GM23338 (cell line): Measurements from ENCODE around the gene NDP. TPM values are rescaled to one million over a fixed set of nuclear protein-coding genes. Genes with fewer than 3 reads are reported as not detected.

Experiments used
- ATAC-seq: fragments of 200-7000 bp; cut with Tn5 transposase; 3 replicates; pipeline ENCODE4 v1.9.1; 2020
- DNase-seq: peaks from one replicate; pipeline ENCODE4 v3.0.0-alpha.2; 2015; ENCODE audit warnings: low spot score
- H2AFZ ChIP-seq: fragments of 200-600 bp; sonication (generic); 2 replicates; pipeline ENCODE4 v1.8.0; 2016; ENCODE audit warnings: antibody characterized with exemption, mild to moderate bottlenecking, moderate library complexity
- H3F3A ChIP-seq: fragments of 200-600 bp; sonication (generic); replicated peaks from 2 replicates; pipeline ENCODE4 v1.8.0; 2017; ENCODE audit warnings: antibody characterized with exemption, mixed run types, low read depth
- H3K27ac ChIP-seq: fragments of 200-600 bp; sonication (generic); 2 replicates; pipeline ENCODE4 v1.6.1; 2016; ENCODE audit warnings: low read depth
- H3K27me3 ChIP-seq: fragments of 200-600 bp; sonication (generic); 2 replicates; pipeline ENCODE4 v1.8.0; 2016; ENCODE audit warnings: mild to moderate bottlenecking, mixed run types, moderate library complexity; ENCODE audit not compliant: insufficient read depth
- H3K36me3 ChIP-seq: fragments of 200-600 bp; sonication (generic); 2 replicates; pipeline ENCODE4 v1.8.0; 2016; ENCODE audit warnings: mild to moderate bottlenecking; ENCODE audit not compliant: insufficient read depth
- H3K4me1 ChIP-seq: fragments of 200-600 bp; sonication (generic); 2 replicates; pipeline ENCODE4 v1.8.0; 2016; ENCODE audit warnings: mild to moderate bottlenecking, moderate library complexity; ENCODE audit not compliant: insufficient read depth
- H3K4me2 ChIP-seq: fragments of 200-600 bp; sonication (generic); 2 replicates; pipeline ENCODE4 v1.7.1; 2017; ENCODE audit warnings: mixed run types
- H3K4me3 ChIP-seq: fragments of 200-600 bp; sonication (generic); 2 replicates; pipeline ENCODE4 v1.6.1; 2016; ENCODE audit warnings: mixed run types
- H3K79me2 ChIP-seq: fragments of 200-600 bp; sonication (generic); replicated peaks from 2 replicates; pipeline ENCODE4 v1.8.0; 2017; ENCODE audit warnings: mild to moderate bottlenecking; ENCODE audit not compliant: insufficient read depth
- H3K9me2 ChIP-seq: fragments of 200-600 bp; sonication (generic); 2 replicates; pipeline ENCODE4 v1.8.0; 2017; ENCODE audit not compliant: insufficient read depth
- H4K20me1 ChIP-seq: fragments of 200-600 bp; sonication (generic); replicated peaks from 2 replicates; pipeline ENCODE4 v1.8.0; 2017; ENCODE audit warnings: mild to moderate bottlenecking; ENCODE audit not compliant: insufficient read depth
- H3K27ac Mint-ChIP-seq: 2 replicates; pipeline ENCODE4 v1.8.0; 2020; ENCODE audit warnings: inconsistent platforms, mild to moderate bottlenecking, moderate library complexity, mixed read lengths
- H3K27me3 Mint-ChIP-seq: 3 replicates; pipeline ENCODE4 v1.8.0; 2022; ENCODE audit warnings: low read depth, mild to moderate bottlenecking, moderate library complexity, mixed read lengths, inconsistent platforms; ENCODE audit not compliant: insufficient read depth, poor library complexity
- H3K36me3 Mint-ChIP-seq: 3 replicates; pipeline ENCODE4 v1.8.0; 2021; ENCODE audit warnings: low read depth, mild to moderate bottlenecking, inconsistent platforms, moderate library complexity, mixed read lengths
- H3K4me1 Mint-ChIP-seq: 3 replicates; pipeline ENCODE4 v1.8.0; 2020; ENCODE audit warnings: mild to moderate bottlenecking, inconsistent platforms, mixed read lengths
- H3K4me3 Mint-ChIP-seq: 3 replicates; pipeline ENCODE4 v1.8.0; 2021; ENCODE audit warnings: moderate library complexity, mild to moderate bottlenecking, inconsistent platforms, mixed read lengths
- H3K9me3 Mint-ChIP-seq: 3 replicates; pipeline ENCODE4 v1.8.0; 2020; ENCODE audit warnings: moderate library complexity, mild to moderate bottlenecking, inconsistent platforms, mixed read lengths
- CREB1 ChIP-seq: fragments of 250-450 bp; sonication (Bioruptor Pico); IDR thresholded peaks from 2 replicates; pipeline ENCODE4 v1.5.0; 2020; ENCODE audit warnings: low read depth, mild to moderate bottlenecking, moderate library complexity
- EZH2phosphoT487 ChIP-seq: fragments of 200-600 bp; sonication (generic); IDR thresholded peaks from one replicate; pipeline ENCODE4 v1.8.1; 2018; ENCODE audit warnings: antibody characterized with exemption; ENCODE audit not compliant: unreplicated experiment
- JUNB ChIP-seq: IDR thresholded peaks from one replicate; pipeline ENCODE4 v1.6.1; 2016; ENCODE audit warnings: antibody characterized with exemption; ENCODE audit not compliant: unreplicated experiment
- POLR2AphosphoS5 ChIP-seq: IDR thresholded peaks from 2 replicates; pipeline ENCODE4 v1.6.1; 2016; ENCODE audit warnings: antibody characterized with exemption, low read depth
- STAT1 ChIP-seq: IDR thresholded peaks from one replicate; pipeline ENCODE4 v1.6.1; 2016; ENCODE audit warnings: antibody characterized with exemption; ENCODE audit not compliant: unreplicated experiment
- ZNF114 ChIP-seq: fragments of 250-450 bp; sonication (Bioruptor Pico); IDR thresholded peaks from 2 replicates; pipeline ENCODE4 v1.5.0; 2020; ENCODE audit warnings: mild to moderate bottlenecking, moderate library complexity
- ZNF331 ChIP-seq: fragments of 250-450 bp; sonication (Bioruptor Pico); IDR thresholded peaks from 2 replicates; pipeline ENCODE4 v1.5.0; 2020; ENCODE audit warnings: low read depth, mild to moderate bottlenecking, moderate library complexity
- polyA plus RNA-seq: library from polyadenylated mRNA; unstranded; fragments of >200 nt; fragmentation: Nextera tagmentation; extraction: Ambion mirVana; gene quantifications from 2 replicates; pipeline ENCODE4 v1.2.1, GENCODE V29; 2016
- total RNA-seq: library from RNA; depleted of rRNA; stranded (reverse); fragments of >200 nt; shearing (Covaris generic); gene quantifications from 2 replicates; pipeline ENCODE4 v1.2.3, GENCODE V29; 2014
- TF ChIP-seq, protein P1 (sequence below), 2 experiments: fragments of 200-600 bp in 1 of 2; sonication (generic) in 1 of 2; conservative IDR thresholded peaks; 2 replicates each; pipeline versions ENCODE4 v1.5.1 to v1.6.1; 2016 to 2017; ENCODE audit warnings: antibody characterized with exemption in 2 of 2, low read depth in 2 of 2, mild to moderate bottlenecking in 2 of 2, moderate library complexity in 1 of 2
- TF ChIP-seq, protein P2 (sequence below): IDR thresholded peaks from 2 replicates; pipeline ENCODE4 v1.6.1; 2016; ENCODE audit warnings: antibody characterized with exemption
- TF ChIP-seq, protein P3 (sequence below): fragments of 250-450 bp; sonication (Bioruptor Pico); IDR thresholded peaks from 2 replicates; pipeline ENCODE4 v1.5.0; 2020; ENCODE audit warnings: mild to moderate bottlenecking, moderate library complexity

NDP gene
- total and polyA plus RNA-seq, 2 experiments from 2014 or later: 0.14 TPM; not detected in 1

DNA sequence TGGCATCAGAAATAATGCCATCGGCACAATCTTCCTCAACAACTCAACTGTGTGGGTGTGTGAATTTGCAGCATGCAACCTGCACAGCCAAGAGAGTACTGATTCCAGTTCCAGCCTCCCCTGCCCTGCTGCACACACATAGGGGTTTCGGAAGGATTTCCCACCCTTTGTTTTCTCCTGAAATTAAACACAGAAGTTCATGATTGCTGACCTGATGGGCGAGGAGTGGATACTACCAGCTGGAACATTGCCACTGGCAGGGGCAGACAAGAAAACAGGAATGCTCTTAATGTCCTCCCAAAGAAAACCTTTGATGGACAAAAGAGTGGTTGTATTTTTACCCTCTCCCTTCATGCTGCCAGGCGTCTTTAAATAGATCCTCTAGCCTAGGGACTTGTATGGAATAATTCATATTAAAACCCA, 4.8 kb downstream of the NDP start:
- DNase-seq (no peak), ATAC-seq (no peak)
- no peaks in the 10 kb centered on the region for H3K36me3 Mint-ChIP-seq
- Histone ChIP-seq H3K79me2 (no peaks in the 10 kb centered on the region), H3K27me3 (peaks cover 5% of the 10 kb centered on the region; the same call in 1 of the 2 replicates), H3K4me2 (no peak overlapping the region), H4K20me1 (no peaks in the 10 kb centered on the region), H3K36me3 (no peaks in the 10 kb centered on the region), H3K9me2 (no peaks in the 10 kb centered on the region), H3K4me1 (peaks cover 21% of the 10 kb centered on the region), H2AFZ (no peak overlapping the region), H3K4me3 (no peak overlapping the region), H3F3A (no peaks in the 10 kb centered on the region), H3K27ac (no peak overlapping the region)
- H3K27me3 Mint-ChIP-seq: peaks cover 6% of the 10 kb centered on the region
- no peak overlapping the region for H3K27ac Mint-ChIP-seq
- H3K9me3 Mint-ChIP-seq: no peaks in the 10 kb centered on the region
- TF ChIP-seq JUNB (no peak), EZH2phosphoT487 (no peak), CREB1 (no peak), ZNF114 (CRISPR knock-in tag) (no peak), POLR2AphosphoS5 (no peak)
- TF ChIP-seq, protein P1, sequence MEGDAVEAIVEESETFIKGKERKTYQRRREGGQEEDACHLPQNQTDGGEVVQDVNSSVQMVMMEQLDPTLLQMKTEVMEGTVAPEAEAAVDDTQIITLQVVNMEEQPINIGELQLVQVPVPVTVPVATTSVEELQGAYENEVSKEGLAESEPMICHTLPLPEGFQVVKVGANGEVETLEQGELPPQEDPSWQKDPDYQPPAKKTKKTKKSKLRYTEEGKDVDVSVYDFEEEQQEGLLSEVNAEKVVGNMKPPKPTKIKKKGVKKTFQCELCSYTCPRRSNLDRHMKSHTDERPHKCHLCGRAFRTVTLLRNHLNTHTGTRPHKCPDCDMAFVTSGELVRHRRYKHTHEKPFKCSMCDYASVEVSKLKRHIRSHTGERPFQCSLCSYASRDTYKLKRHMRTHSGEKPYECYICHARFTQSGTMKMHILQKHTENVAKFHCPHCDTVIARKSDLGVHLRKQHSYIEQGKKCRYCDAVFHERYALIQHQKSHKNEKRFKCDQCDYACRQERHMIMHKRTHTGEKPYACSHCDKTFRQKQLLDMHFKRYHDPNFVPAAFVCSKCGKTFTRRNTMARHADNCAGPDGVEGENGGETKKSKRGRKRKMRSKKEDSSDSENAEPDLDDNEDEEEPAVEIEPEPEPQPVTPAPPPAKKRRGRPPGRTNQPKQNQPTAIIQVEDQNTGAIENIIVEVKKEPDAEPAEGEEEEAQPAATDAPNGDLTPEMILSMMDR (conservative IDR thresholded peaks at IDR 0.05; ENCODE audit: low read depth in 2 of 2): no peak
- TF ChIP-seq, protein P2, sequence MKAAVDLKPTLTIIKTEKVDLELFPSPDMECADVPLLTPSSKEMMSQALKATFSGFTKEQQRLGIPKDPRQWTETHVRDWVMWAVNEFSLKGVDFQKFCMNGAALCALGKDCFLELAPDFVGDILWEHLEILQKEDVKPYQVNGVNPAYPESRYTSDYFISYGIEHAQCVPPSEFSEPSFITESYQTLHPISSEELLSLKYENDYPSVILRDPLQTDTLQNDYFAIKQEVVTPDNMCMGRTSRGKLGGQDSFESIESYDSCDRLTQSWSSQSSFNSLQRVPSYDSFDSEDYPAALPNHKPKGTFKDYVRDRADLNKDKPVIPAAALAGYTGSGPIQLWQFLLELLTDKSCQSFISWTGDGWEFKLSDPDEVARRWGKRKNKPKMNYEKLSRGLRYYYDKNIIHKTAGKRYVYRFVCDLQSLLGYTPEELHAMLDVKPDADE: no peak
- H3K4me1 Mint-ChIP-seq: peaks cover 19% of the 10 kb centered on the region; the same call in 2 of the 3 replicates
- H3K4me3 Mint-ChIP-seq: no peak overlapping the region

DNA sequence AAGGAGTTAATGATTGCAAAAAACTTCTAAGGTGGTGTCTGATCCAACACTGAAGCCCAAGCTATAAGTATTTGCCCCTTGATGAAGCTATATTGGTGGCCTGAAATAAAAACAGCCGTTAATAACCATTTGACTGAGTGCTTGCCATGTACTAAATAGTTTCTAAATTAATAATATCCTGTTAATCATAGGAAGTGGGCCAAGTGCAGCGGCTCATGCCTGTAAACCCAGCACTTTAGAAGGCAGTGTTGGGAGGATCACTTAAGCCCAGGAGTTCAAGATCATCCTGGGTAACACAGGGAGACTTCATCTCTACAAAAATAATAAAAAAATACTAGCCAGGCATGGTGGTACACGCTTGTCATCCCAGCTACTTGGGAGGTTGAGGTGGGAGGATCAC, 8.3 kb downstream of the NDP start:
- Mint-ChIP-seq H3K4me3 (no peak overlapping the region), H3K36me3 (peaks cover 3% of the 10 kb centered on the region; the same call in 1 of the 3 replicates), H3K9me3 (no peaks in the 10 kb centered on the region), H3K4me1 (peaks cover 11% of the 10 kb centered on the region; the same call in 2 of the 3 replicates), H3K27ac (no peak overlapping the region), H3K27me3 (no peaks in the 10 kb centered on the region)
- H3K36me3 ChIP-seq: no peaks in the 10 kb centered on the region
- peaks cover 8% of the 10 kb centered on the region for H3K4me1 ChIP-seq
- no peaks in the 10 kb centered on the region for H3K79me2 ChIP-seq
- no peak overlapping the region for H3K27ac ChIP-seq
- H3K27me3 ChIP-seq: no peaks in the 10 kb centered on the region
- no peak for ATAC-seq
- no peak overlapping the region for H3K4me3 ChIP-seq
- H3F3A ChIP-seq: no peaks in the 10 kb centered on the region
- no peaks in the 10 kb centered on the region for H4K20me1 ChIP-seq
- no peak for DNase-seq
- no peak overlapping the region for H3K4me2 ChIP-seq
- H2AFZ ChIP-seq: no peak overlapping the region
- no peaks in the 10 kb centered on the region for H3K9me2 ChIP-seq
- TF ChIP-seq STAT1: no peak
- TF ChIP-seq ZNF331 (CRISPR knock-in tag): no peak
- TF ChIP-seq EZH2phosphoT487: no peak
- TF ChIP-seq CREB1: no peak
- TF ChIP-seq, protein P3, sequence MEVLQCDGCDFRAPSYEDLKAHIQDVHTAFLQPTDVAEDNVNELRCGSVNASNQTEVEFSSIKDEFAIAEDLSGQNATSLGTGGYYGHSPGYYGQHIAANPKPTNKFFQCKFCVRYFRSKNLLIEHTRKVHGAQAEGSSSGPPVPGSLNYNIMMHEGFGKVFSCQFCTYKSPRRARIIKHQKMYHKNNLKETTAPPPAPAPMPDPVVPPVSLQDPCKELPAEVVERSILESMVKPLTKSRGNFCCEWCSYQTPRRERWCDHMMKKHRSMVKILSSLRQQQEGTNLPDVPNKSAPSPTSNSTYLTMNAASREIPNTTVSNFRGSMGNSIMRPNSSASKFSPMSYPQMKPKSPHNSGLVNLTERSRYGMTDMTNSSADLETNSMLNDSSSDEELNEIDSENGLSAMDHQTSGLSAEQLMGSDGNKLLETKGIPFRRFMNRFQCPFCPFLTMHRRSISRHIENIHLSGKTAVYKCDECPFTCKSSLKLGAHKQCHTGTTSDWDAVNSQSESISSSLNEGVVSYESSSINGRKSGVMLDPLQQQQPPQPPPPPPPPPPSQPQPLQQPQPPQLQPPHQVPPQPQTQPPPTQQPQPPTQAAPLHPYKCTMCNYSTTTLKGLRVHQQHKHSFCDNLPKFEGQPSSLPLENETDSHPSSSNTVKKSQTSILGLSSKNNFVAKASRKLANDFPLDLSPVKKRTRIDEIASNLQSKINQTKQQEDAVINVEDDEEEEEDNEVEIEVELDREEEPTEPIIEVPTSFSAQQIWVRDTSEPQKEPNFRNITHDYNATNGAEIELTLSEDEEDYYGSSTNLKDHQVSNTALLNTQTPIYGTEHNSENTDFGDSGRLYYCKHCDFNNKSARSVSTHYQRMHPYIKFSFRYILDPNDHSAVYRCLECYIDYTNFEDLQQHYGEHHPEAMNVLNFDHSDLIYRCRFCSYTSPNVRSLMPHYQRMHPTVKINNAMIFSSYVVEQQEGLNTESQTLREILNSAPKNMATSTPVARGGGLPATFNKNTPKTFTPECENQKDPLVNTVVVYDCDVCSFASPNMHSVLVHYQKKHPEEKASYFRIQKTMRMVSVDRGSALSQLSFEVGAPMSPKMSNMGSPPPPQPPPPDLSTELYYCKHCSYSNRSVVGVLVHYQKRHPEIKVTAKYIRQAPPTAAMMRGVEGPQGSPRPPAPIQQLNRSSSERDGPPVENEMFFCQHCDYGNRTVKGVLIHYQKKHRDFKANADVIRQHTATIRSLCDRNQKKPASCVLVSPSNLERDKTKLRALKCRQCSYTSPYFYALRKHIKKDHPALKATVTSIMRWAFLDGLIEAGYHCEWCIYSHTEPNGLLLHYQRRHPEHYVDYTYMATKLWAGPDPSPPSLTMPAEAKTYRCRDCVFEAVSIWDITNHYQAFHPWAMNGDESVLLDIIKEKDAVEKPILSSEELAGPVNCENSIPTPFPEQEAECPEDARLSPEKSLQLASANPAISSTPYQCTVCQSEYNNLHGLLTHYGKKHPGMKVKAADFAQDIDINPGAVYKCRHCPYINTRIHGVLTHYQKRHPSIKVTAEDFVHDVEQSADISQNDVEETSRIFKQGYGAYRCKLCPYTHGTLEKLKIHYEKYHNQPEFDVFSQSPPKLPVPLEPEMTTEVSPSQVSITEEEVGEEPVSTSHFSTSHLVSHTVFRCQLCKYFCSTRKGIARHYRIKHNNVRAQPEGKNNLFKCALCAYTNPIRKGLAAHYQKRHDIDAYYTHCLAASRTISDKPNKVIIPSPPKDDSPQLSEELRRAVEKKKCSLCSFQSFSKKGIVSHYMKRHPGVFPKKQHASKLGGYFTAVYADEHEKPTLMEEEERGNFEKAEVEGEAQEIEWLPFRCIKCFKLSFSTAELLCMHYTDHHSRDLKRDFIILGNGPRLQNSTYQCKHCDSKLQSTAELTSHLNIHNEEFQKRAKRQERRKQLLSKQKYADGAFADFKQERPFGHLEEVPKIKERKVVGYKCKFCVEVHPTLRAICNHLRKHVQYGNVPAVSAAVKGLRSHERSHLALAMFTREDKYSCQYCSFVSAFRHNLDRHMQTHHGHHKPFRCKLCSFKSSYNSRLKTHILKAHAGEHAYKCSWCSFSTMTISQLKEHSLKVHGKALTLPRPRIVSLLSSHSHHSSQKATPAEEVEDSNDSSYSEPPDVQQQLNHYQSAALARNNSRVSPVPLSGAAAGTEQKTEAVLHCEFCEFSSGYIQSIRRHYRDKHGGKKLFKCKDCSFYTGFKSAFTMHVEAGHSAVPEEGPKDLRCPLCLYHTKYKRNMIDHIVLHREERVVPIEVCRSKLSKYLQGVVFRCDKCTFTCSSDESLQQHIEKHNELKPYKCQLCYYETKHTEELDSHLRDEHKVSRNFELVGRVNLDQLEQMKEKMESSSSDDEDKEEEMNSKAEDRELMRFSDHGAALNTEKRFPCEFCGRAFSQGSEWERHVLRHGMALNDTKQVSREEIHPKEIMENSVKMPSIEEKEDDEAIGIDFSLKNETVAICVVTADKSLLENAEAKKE (CRISPR knock-in tag): no peak
- no peak for TF ChIP-seq POLR2AphosphoS5
- TF ChIP-seq, protein P1 (conservative IDR thresholded peaks at IDR 0.05; ENCODE audit: low read depth in 2 of 2): no peak
- TF ChIP-seq JUNB: no peak
